ENCODE results near the gene RPIA. TPM values are rescaled to one million over a fixed set of nuclear protein-coding genes. Genes with fewer than 3 reads are reported as not detected.

The RPIA gene
- total RNA-seq, 1 donor from 2014 or later = 13.3 TPM

GRCh38 chr2:88707003-88707402 lies 15.5 kb downstream of the RPIA start:
- no peak for TF ChIP-seq EZH2 (IDR thresholded peaks at IDR 0.05; ENCODE audit: insufficient read depth, low read length)
- no peak for TF ChIP-seq CTCF (IDR thresholded peaks at IDR 0.05; ENCODE audit: insufficient read depth, low read depth, low read length)
- Mint-ChIP-seq H3K27ac (ENCODE audit: unreplicated experiment) (no peak overlapping the region), H3K27me3 (ENCODE audit: low read depth, unreplicated experiment) (no peaks in the 10 kb centered on the region), H3K4me3 (ENCODE audit: unreplicated experiment) (no peak overlapping the region), H3K36me3 (ENCODE audit: low read depth, unreplicated experiment) (peaks cover 22% of the 10 kb centered on the region), H3K9me3 (ENCODE audit: unreplicated experiment) (peaks cover 6% of the 10 kb centered on the region), H3K4me1 (ENCODE audit: low read depth, unreplicated experiment) (no peaks in the 10 kb centered on the region)
- Histone ChIP-seq H3K27me3 (ENCODE audit: insufficient read depth, low read length) (no peaks in the 10 kb centered on the region), H3K9ac (ENCODE audit: low read length) (no peak overlapping the region), H3K79me2 (ENCODE audit: insufficient read depth, low read length) (no peaks in the 10 kb centered on the region), H4K20me1 (ENCODE audit: insufficient read depth, low read length) (peaks cover 5% of the 10 kb centered on the region), H3K9me3 (ENCODE audit: insufficient read depth, low read depth, low read length) (no peaks in the 10 kb centered on the region), H3K27ac (ENCODE audit: low read depth, low read length) (no peak overlapping the region), H3K4me1 (ENCODE audit: insufficient read depth, low read length) (no peaks in the 10 kb centered on the region), H3K36me3 (ENCODE audit: insufficient read depth, low read length) (peaks cover 2% of the 10 kb centered on the region), H2AFZ (ENCODE audit: low read depth, low read length) (no peak overlapping the region), H3K4me3 (ENCODE audit: insufficient read depth, low read depth, low read length) (no peak overlapping the region), H3K4me2 (ENCODE audit: low read length) (no peak overlapping the region)
- FAIRE-seq = no peak
- no peak for DNase-seq (ENCODE audit: low read depth)

- H3K4me3 ChIP-seq (ENCODE audit: insufficient read depth, low read depth, low read length) = no peak overlapping the region
- no peaks in the 10 kb centered on the region for H3K27me3 ChIP-seq (ENCODE audit: insufficient read depth, low read length)
- no peaks in the 10 kb centered on the region for H3K9me3 ChIP-seq (ENCODE audit: insufficient read depth, low read depth, low read length)
- DNase-seq (ENCODE audit: low read depth) (peak; percentile 4), FAIRE-seq (no peak)
- TF ChIP-seq CTCF (IDR thresholded peaks at IDR 0.05; ENCODE audit: insufficient read depth, low read depth, low read length) (no peak), EZH2 (IDR thresholded peaks at IDR 0.05; ENCODE audit: insufficient read depth, low read length) (no peak)
- H3K36me3 ChIP-seq (ENCODE audit: insufficient read depth, low read length) = no peaks in the 10 kb centered on the region
- no peaks in the 10 kb centered on the region for H3K79me2 ChIP-seq (ENCODE audit: insufficient read depth, low read length)
- no peak overlapping the region for H3K9ac ChIP-seq (ENCODE audit: low read length)
- H2AFZ ChIP-seq (ENCODE audit: low read depth, low read length) = no peak overlapping the region
- no peak overlapping the region for H3K4me3 Mint-ChIP-seq (ENCODE audit: unreplicated experiment)
- peaks cover 12% of the 10 kb centered on the region for H4K20me1 ChIP-seq (ENCODE audit: insufficient read depth, low read length)
- no peaks in the 10 kb centered on the region for H3K4me1 Mint-ChIP-seq (ENCODE audit: low read depth, unreplicated experiment)
- H3K27ac Mint-ChIP-seq (ENCODE audit: unreplicated experiment) = no peak overlapping the region
- no peak overlapping the region for H3K27ac ChIP-seq (ENCODE audit: low read depth, low read length)
- H3K4me1 ChIP-seq (ENCODE audit: insufficient read depth, low read length) = no peaks in the 10 kb centered on the region
- peaks cover 14% of the 10 kb centered on the region for H3K36me3 Mint-ChIP-seq (ENCODE audit: low read depth, unreplicated experiment)
- no peaks in the 10 kb centered on the region for H3K27me3 Mint-ChIP-seq (ENCODE audit: low read depth, unreplicated experiment)
- peak overlapping the region; percentile 32 for H3K4me2 ChIP-seq (ENCODE audit: low read length)
- peaks cover 2% of the 10 kb centered on the region for H3K9me3 Mint-ChIP-seq (ENCODE audit: unreplicated experiment)
These were observed 17.7 kb downstream of the RPIA start for GRCh38 chr2:88709181-88709631.

GRCh38 chr2:88711289-88711688 lies 19.8 kb downstream of the RPIA start:
- H3K27me3 Mint-ChIP-seq (ENCODE audit: low read depth, unreplicated experiment) = no peaks in the 10 kb centered on the region
- H3K36me3 Mint-ChIP-seq (ENCODE audit: low read depth, unreplicated experiment) = no peaks in the 10 kb centered on the region
- FAIRE-seq = no peak
- H3K79me2 ChIP-seq (ENCODE audit: insufficient read depth, low read length) = no peaks in the 10 kb centered on the region
- H3K4me1 Mint-ChIP-seq (ENCODE audit: low read depth, unreplicated experiment) = no peaks in the 10 kb centered on the region
- no peaks in the 10 kb centered on the region for H3K9me3 ChIP-seq (ENCODE audit: insufficient read depth, low read depth, low read length)
- no peak overlapping the region for H3K27ac ChIP-seq (ENCODE audit: low read depth, low read length)
- H3K4me1 ChIP-seq (ENCODE audit: insufficient read depth, low read length) = no peaks in the 10 kb centered on the region
- H3K4me2 ChIP-seq (ENCODE audit: low read length) = no peak overlapping the region
- peaks cover 15% of the 10 kb centered on the region for H4K20me1 ChIP-seq (ENCODE audit: insufficient read depth, low read length)
- H2AFZ ChIP-seq (ENCODE audit: low read depth, low read length) = no peak overlapping the region
- no peak for DNase-seq (ENCODE audit: low read depth)
- H3K9ac ChIP-seq (ENCODE audit: low read length) = no peak overlapping the region
- H3K27ac Mint-ChIP-seq (ENCODE audit: unreplicated experiment) = no peak overlapping the region
- no peaks in the 10 kb centered on the region for H3K9me3 Mint-ChIP-seq (ENCODE audit: unreplicated experiment)
- H3K4me3 Mint-ChIP-seq (ENCODE audit: unreplicated experiment) = no peak overlapping the region
- H3K27me3 ChIP-seq (ENCODE audit: insufficient read depth, low read length) = no peaks in the 10 kb centered on the region
- H3K36me3 ChIP-seq (ENCODE audit: insufficient read depth, low read length) = no peaks in the 10 kb centered on the region
- no peak for TF ChIP-seq CTCF (IDR thresholded peaks at IDR 0.05; ENCODE audit: insufficient read depth, low read depth, low read length)
- no peak for TF ChIP-seq EZH2 (IDR thresholded peaks at IDR 0.05; ENCODE audit: insufficient read depth, low read length)
- H3K4me3 ChIP-seq (ENCODE audit: insufficient read depth, low read depth, low read length) = no peak overlapping the region
